BLaER1 (cell line): ENCODE data around the gene SLC15A3.
A peak's percentile ranks its signal among the peaks of the same experiment; 100 is the strongest.
"Not testable (repeated sequence)": the region's sequence is repeated elsewhere in the genome, so short reads cannot be mapped to it uniquely, and the experiment has no call there.

Source experiments
- H3K27ac ChIP-seq: shearing (Covaris generic); formaldehyde crosslinking; 2 replicates; pipeline ENCODE4 v1.8.1; 2022
- H3K27me3 ChIP-seq: shearing (Covaris generic); formaldehyde crosslinking; 2 replicates; pipeline ENCODE4 v1.8.1; 2022
- H3K36me3 ChIP-seq: shearing (Covaris generic); formaldehyde crosslinking; 2 replicates; pipeline ENCODE4 v1.8.1; 2022
- H3K4me1 ChIP-seq: shearing (Covaris generic); formaldehyde crosslinking; 2 replicates; pipeline ENCODE4 v1.8.1; 2022
- H3K4me2 ChIP-seq: shearing (Covaris generic); formaldehyde crosslinking; 2 replicates; pipeline ENCODE4 v1.8.1; 2022
- H3K4me3 ChIP-seq: shearing (Covaris generic); formaldehyde crosslinking; 2 replicates; pipeline ENCODE4 v1.8.1; 2022
- H3K9ac ChIP-seq: shearing (Covaris generic); formaldehyde crosslinking; 2 replicates; pipeline ENCODE4 v1.8.1; 2022
- H3K9me3 ChIP-seq: shearing (Covaris generic); formaldehyde crosslinking; 2 replicates; pipeline ENCODE4 v1.8.1; 2022
- H4K20me1 ChIP-seq: shearing (Covaris generic); formaldehyde crosslinking; 2 replicates; pipeline ENCODE4 v1.8.1; 2022
- Cebpa-rat ChIP-seq: shearing (Covaris generic); IDR thresholded peaks from 2 replicates; pipeline ENCODE4 v1.8.1; 2022

SLC15A3 gene

GRCh38 chr11:60977224-60977623, 25.2 kb upstream of the SLC15A3 start:
- TF ChIP-seq Cebpa-rat = no peak

GRCh38 chr11:60974726-60975125, 22.8 kb upstream of the SLC15A3 start:
- Histone ChIP-seq H3K9ac (no peak overlapping the region), H3K4me3 (no peak overlapping the region), H3K27me3 (peaks cover 25% of the 10 kb centered on the region), H4K20me1 (no peaks in the 10 kb centered on the region), H3K27ac (no peak overlapping the region), H3K36me3 (no peaks in the 10 kb centered on the region), H3K4me1 (peaks cover 78% of the 10 kb centered on the region), H3K4me2 (peak overlapping the region; percentile 35; the same call in 1 of the 2 replicates), H3K9me3 (no peaks in the 10 kb centered on the region)
- no peak for TF ChIP-seq Cebpa-rat

More at GRCh38 chr11:60977224-60977623, 25.2 kb upstream of the SLC15A3 start:
- Histone ChIP-seq H3K4me2 (peak overlapping the region; percentile 82), H3K27ac (peak overlapping the region; percentile 35; the same call in 1 of the 2 replicates), H3K4me3 (no peak overlapping the region), H3K9me3 (no peaks in the 10 kb centered on the region), H3K9ac (no peak overlapping the region), H3K4me1 (peaks cover 58% of the 10 kb centered on the region), H3K36me3 (no peaks in the 10 kb centered on the region), H3K27me3 (peaks cover 19% of the 10 kb centered on the region), H4K20me1 (no peaks in the 10 kb centered on the region)

- not testable (repeated sequence) for H3K9me3 ChIP-seq, H3K9ac ChIP-seq, H3K4me3 ChIP-seq, H3K27ac ChIP-seq, H4K20me1 ChIP-seq, H3K36me3 ChIP-seq
- Histone ChIP-seq H3K4me1 (peaks cover 74% of the 10 kb centered on the region), H3K27me3 (peaks cover 25% of the 10 kb centered on the region), H3K4me2 (peak overlapping the region; percentile 35)
Observed at GRCh38 chr11:60974316-60974715, 22.3 kb upstream of the SLC15A3 start.

- H3K4me1 ChIP-seq = peaks cover 68% of the 10 kb centered on the region
Observed at GRCh38 chr11:60973699-60974098, 21.7 kb upstream of the SLC15A3 start.

GRCh38 chr11:60972182-60973030, 20.4 kb upstream of the SLC15A3 start:
- Histone ChIP-seq H3K9ac (no peak overlapping the region), H3K4me2 (peak overlapping the region; percentile 80), H3K36me3 (no peaks in the 10 kb centered on the region), H3K27ac (no peak overlapping the region), H4K20me1 (no peaks in the 10 kb centered on the region), H3K4me1 (peaks cover 55% of the 10 kb centered on the region), H3K27me3 (peaks cover 25% of the 10 kb centered on the region), H3K4me3 (no peak overlapping the region), H3K9me3 (peaks cover 6% of the 10 kb centered on the region; the same call in 1 of the 2 replicates)
- no peak for TF ChIP-seq Cebpa-rat

More at GRCh38 chr11:60973699-60974098, 21.7 kb upstream of the SLC15A3 start:
- TF ChIP-seq Cebpa-rat = no peak
- no peak overlapping the region for H3K4me3 ChIP-seq
- H3K9me3 ChIP-seq = peaks cover under 1% of the 10 kb centered on the region; the same call in 1 of the 2 replicates
- peaks cover 25% of the 10 kb centered on the region for H3K27me3 ChIP-seq
- no peaks in the 10 kb centered on the region for H3K36me3 ChIP-seq
- no peak overlapping the region for H3K9ac ChIP-seq
- H4K20me1 ChIP-seq = no peaks in the 10 kb centered on the region
- H3K4me2 ChIP-seq = peak overlapping the region; percentile 35
- no peak overlapping the region for H3K27ac ChIP-seq

GRCh38 chr11:60971520-60971919, 19.5 kb upstream of the SLC15A3 start, which contains the start of gene CD6:
TSS of gene CD6 (plus strand) at chr11:60971680. CDS start at chr11:60971866, 186 bp downstream.
- Histone ChIP-seq H3K27me3 (peaks cover 25% of the 10 kb centered on the region), H3K4me3 (no peak within 1 kb of the TSS), H3K27ac (no peak within 1 kb of the TSS), H3K9ac (no peak within 1 kb of the TSS), H3K4me1 (peaks cover 46% of the 10 kb centered on the region), H3K9me3 (peaks cover 6% of the 10 kb centered on the region; the same call in 1 of the 2 replicates), H3K4me2 (peak within 1 kb of the TSS; percentile 80), H4K20me1 (no peaks in the 10 kb centered on the region), H3K36me3 (no peaks in the 10 kb centered on the region)
- no peak for TF ChIP-seq Cebpa-rat

- no peak for TF ChIP-seq Cebpa-rat
Observed at GRCh38 chr11:60970890-60971289, 18.9 kb upstream of the SLC15A3 start.

GRCh38 chr11:60970369-60970774, 18.4 kb upstream of the SLC15A3 start:
- no peak for TF ChIP-seq Cebpa-rat
- peaks cover 45% of the 10 kb centered on the region for H3K4me1 ChIP-seq
- H3K36me3 ChIP-seq = no peaks in the 10 kb centered on the region
- H4K20me1 ChIP-seq = no peaks in the 10 kb centered on the region
- peak overlapping the region; percentile 80 for H3K4me2 ChIP-seq
- no peak overlapping the region for H3K9ac ChIP-seq
- H3K27ac ChIP-seq = no peak overlapping the region
- H3K4me3 ChIP-seq = no peak overlapping the region
- peaks cover 6% of the 10 kb centered on the region; the same call in 1 of the 2 replicates for H3K9me3 ChIP-seq
- H3K27me3 ChIP-seq = peaks cover 25% of the 10 kb centered on the region

More at GRCh38 chr11:60970890-60971289, 18.9 kb upstream of the SLC15A3 start:
- Histone ChIP-seq H3K27me3 (peaks cover 25% of the 10 kb centered on the region), H3K4me1 (peaks cover 45% of the 10 kb centered on the region), H3K36me3 (no peaks in the 10 kb centered on the region), H3K4me3 (no peak overlapping the region), H4K20me1 (no peaks in the 10 kb centered on the region), H3K27ac (no peak overlapping the region), H3K9me3 (peaks cover 6% of the 10 kb centered on the region; the same call in 1 of the 2 replicates), H3K4me2 (peak overlapping the region; percentile 80), H3K9ac (no peak overlapping the region)

GRCh38 chr11:60968223-60968622, 16.2 kb upstream of the SLC15A3 start:
- Histone ChIP-seq H3K27me3 (peaks cover 16% of the 10 kb centered on the region), H3K27ac (no peak overlapping the region), H3K9ac (no peak overlapping the region), H3K4me3 (no peak overlapping the region), H3K9me3 (peaks cover 6% of the 10 kb centered on the region; the same call in 1 of the 2 replicates), H3K4me1 (peaks cover 31% of the 10 kb centered on the region), H3K4me2 (no peak overlapping the region), H4K20me1 (no peaks in the 10 kb centered on the region), H3K36me3 (no peaks in the 10 kb centered on the region)
- no peak for TF ChIP-seq Cebpa-rat

- Histone ChIP-seq H3K27ac (no peak overlapping the region), H3K36me3 (no peaks in the 10 kb centered on the region), H4K20me1 (no peaks in the 10 kb centered on the region), H3K9me3 (peaks cover 6% of the 10 kb centered on the region; the same call in 1 of the 2 replicates), H3K4me3 (no peak overlapping the region), H3K4me1 (peaks cover 19% of the 10 kb centered on the region), H3K4me2 (no peak overlapping the region), H3K9ac (no peak overlapping the region), H3K27me3 (peaks cover 3% of the 10 kb centered on the region; the same call in 1 of the 2 replicates)
- TF ChIP-seq Cebpa-rat = no peak
Observed at GRCh38 chr11:60966890-60967289, 14.9 kb upstream of the SLC15A3 start.
